Measurements from ENCODE around the gene CLSTN2. TPM values are rescaled to one million over a fixed set of nuclear protein-coding genes. Genes with fewer than 3 reads are reported as not detected.

Gene CLSTN2
- total and polyA plus RNA-seq, 2 of the 4 experiments (the other 2 are of a cell fraction) = under 0.01 to 0.07 TPM

GRCh38 chr3:140128217-140128616 is 193.2 kb downstream of the CLSTN2 start:
- Histone ChIP-seq H3K14ac (replicated peaks; ENCODE audit: low read depth, low read length) (no peak overlapping the region), H3K4me3 (ENCODE audit: insufficient read depth, low read depth, low read length) (no peak overlapping the region), H3K27me3 (ENCODE audit: control insufficient read depth, insufficient read depth, low read length) (no peaks in the 10 kb centered on the region), H2AK5ac (ENCODE audit: low read depth, low read length) (no peak overlapping the region), H3K9ac (ENCODE audit: low read depth, low read length) (no peak overlapping the region), H2BK120ac (ENCODE audit: low read depth, low read length) (no peak overlapping the region), H3K27ac (ENCODE audit: insufficient read depth, low read length) (no peak overlapping the region), H3K36me3 (ENCODE audit: control insufficient read depth, insufficient read depth, low read length) (no peaks in the 10 kb centered on the region), H2BK20ac (ENCODE audit: low read depth, low read length) (no peak overlapping the region), H3K56ac (ENCODE audit: extremely low read depth, insufficient read depth, low read length) (no peak overlapping the region), H2AFZ (replicated peaks; ENCODE audit: low read length, poor library complexity) (no peak overlapping the region), H3K4me1 (ENCODE audit: control insufficient read depth, insufficient read depth, low read length) (no peaks in the 10 kb centered on the region), H3K18ac (ENCODE audit: low read depth, low read length) (no peak overlapping the region), H4K8ac (ENCODE audit: low read depth in 2 of 2, low read length in 2 of 2) (no peak overlapping the region), H3K9me3 (ENCODE audit: control insufficient read depth, insufficient read depth, low read length) (no peaks in the 10 kb centered on the region), H2BK5ac (ENCODE audit: low read depth, low read length, poor library complexity, severe bottlenecking) (no peak overlapping the region), H3K4me2 (ENCODE audit: low read depth, low read length) (no peak overlapping the region), H4K5ac (ENCODE audit: low read depth, low read length) (no peak overlapping the region), H3K79me1 (ENCODE audit: low read depth in 1 of 2, low read length in 2 of 2) (no peaks in the 10 kb centered on the region), H2BK15ac (ENCODE audit: low read depth, low read length) (no peak overlapping the region), H3K4ac (ENCODE audit: low read depth, low read length) (no peak overlapping the region), H4K91ac (ENCODE audit: insufficient read depth, low read depth, low read length) (no peak overlapping the region), H4K20me1 (ENCODE audit: insufficient read depth, low read length) (no peaks in the 10 kb centered on the region), H2AK9ac (replicated peaks; ENCODE audit: low read depth, low read length, poor library complexity) (no peak overlapping the region), H3K23ac (ENCODE audit: low read depth, low read length) (no peak overlapping the region), H3K9me1 (ENCODE audit: insufficient read depth, low read length) (no peaks in the 10 kb centered on the region)
- in situ Hi-C loops (cut with MboI; ENCODE audit: low sequenced_read_pairs) (no loop called here), dilution Hi-C loops (cut with HindIII; ENCODE audit: low sequenced_read_pairs, unreplicated experiment) (no loop called here), intact Hi-C loops (cut with micrococcal nuclease) (loop anchor here (2.0 kb wide), 1 partner anchor 735 kb away; no protein-coding TSS in a partner anchor)
- BruUV-seq (replicated peaks) = no TSS peak
- no peak for ATAC-seq (ENCODE audit: low read depth)
- WGBS, 2 experiments (ENCODE audit: extremely low coverage in 2 of 2, insufficient read length in 1 of 2) = no CpG with 5 or more reads among the region's 1 CpG
- TF ChIP-seq SMC3 (IDR thresholded peaks at IDR 0.05; ENCODE audit: low read depth, low read length) (no peak), NFE2L2 (IDR thresholded peaks at IDR 0.05; ENCODE audit: low read depth, low read length) (no peak), RCOR1 (IDR thresholded peaks at IDR 0.05; ENCODE audit: insufficient replicate concordance, low read length) (no peak), FOS (IDR thresholded peaks at IDR 0.05; ENCODE audit: low read depth, low read length) (no peak), ELK1 (IDR thresholded peaks at IDR 0.05; ENCODE audit: borderline replicate concordance, low read depth, low read length) (no peak), RFX5 (IDR thresholded peaks at IDR 0.05; ENCODE audit: low read depth, low read length) (no peak), BHLHE40 (IDR thresholded peaks at IDR 0.05; ENCODE audit: low read depth, low read length) (no peak), CHD1 (IDR thresholded peaks at IDR 0.05; ENCODE audit: low read depth, low read length) (no peak), MXI1 (IDR thresholded peaks at IDR 0.05; ENCODE audit: borderline replicate concordance, low read depth, low read length) (no peak)
- no peak for DNase-seq
- POLR2A ChIA-PET (ENCODE audit: unreplicated experiment) = no interaction called here
- CTCF ChIA-PET = interaction anchor here (0.7 to 1.1 kb wide), 2 partner anchors 14 to 550 kb away, joined by 3 read pairs; no protein-coding TSS in a partner anchor

Measured in IMR-90 (cell line).